HG02943 (cell line): ENCODE measurements around the gene GFAP.

Experiments used
- ATAC-seq: cut with Tn5 transposase; IDR thresholded peaks from one replicate; pipeline ENCODE4 v1.9.1; 2021; ENCODE audit warnings: mild to moderate bottlenecking, low read depth, moderate library complexity; ENCODE audit not compliant: unreplicated experiment

GFAP gene

DNA sequence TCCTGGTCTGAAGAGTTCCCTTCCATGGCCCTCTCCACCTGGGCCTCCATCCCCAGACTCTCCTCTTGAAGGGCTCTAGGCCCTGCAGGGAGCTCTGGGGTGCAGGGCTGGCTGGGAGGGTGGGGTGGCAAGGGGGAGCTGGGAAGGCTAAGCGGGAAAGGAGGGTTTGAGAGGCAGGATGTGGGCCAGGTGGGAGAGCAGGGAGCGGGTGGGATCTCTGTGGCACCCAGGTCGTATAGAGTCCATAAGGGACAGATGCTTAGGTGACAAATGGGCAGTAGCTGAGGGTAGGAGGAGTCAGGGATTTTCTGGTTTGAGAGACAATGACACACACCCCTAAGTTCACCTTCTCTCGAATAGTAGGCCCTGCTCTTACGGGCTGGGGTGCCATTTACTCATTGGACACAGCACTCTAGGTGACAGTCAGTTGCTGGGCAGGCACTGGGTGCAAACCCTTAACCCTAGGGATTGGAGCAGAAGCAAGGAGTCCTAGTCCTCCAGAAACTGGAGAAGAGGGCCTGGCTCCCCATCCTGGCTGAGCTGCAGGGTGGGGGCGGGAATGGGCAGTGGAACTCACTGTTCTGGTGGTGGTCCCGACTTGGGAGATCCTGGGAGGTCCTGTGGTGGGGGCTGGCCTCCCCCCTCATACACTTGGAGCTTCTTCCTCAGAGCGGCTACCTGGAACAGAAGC lies 16.9 kb upstream of the GFAP start:
- ATAC-seq, result no peak

DNA sequence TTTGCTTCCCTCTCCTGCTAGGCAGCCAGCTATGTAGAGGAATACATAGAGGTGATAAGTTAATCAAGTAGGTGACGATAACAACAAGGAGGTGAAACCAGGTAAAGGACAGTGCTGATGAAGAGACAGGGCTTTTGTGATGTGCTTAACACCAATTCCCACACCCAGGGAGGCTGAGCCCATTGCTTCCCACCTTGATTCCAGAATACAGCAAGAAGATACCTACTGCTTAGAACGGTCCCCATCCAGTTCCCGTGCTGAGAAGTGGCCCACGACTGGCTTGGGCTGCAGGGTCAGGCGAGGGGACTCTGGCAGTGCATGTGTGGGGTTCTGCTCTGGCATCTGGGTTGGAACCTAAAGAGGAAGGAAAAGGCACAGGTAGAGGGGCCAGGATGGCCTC lies 16.1 kb upstream of the GFAP start:
- ATAC-seq, result no peak

DNA sequence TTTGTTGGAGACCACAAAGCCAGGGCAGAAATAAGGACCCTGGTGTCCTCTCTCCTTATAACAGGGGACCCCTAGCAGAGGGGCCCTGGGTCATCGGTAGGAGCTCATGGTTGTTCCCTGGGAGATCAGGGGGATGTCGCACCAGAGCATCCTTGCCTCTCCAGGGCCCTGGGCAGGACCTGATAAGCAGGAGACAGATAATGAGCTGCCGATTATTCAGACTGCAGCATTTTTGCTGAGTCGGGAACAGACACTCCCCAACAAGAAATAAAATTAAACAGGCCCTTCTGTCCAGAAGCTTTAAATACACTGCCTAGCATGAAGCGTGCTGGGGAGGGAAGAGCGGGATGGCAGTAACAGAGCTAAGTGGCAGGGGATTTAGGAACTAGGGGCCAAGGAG lies 15.4 kb upstream of the GFAP start:
- ATAC-seq, result no peak

DNA sequence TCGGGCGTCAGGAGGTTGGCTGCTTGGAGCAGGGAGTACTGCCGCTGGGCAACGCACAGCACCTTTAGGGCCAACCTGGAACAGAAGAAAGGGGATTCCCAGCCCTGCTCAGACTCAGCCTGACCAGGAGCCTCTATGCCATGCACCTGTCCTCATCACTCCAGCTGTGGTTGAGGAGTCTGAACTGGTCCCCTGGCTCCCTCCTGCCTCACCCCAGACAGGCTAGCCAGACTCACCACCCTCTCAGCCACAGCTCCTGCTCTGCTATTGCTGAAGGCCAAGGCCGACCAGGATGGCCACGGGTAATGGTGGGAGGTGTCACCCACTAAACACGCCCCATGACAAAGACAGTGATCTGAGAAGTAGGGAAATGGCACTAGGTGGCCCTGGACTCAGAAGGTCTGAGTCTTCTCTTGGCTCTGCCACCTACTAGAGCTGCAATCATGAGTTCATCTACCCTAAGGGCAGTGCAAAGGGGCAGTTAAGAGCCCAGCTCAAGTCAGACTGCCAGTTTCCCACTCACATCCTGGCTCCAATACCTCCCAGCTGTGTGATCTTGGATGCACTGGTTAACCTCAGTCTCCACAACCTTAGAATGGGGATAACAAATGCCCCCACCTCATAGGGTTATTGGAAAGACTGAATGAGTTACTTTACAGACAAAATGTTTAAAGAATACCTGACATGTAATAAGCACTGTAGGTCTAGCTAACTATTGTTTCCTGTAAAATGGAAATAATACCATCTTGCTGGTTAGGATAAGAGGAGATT lies 13.8 kb upstream of the GFAP start:
- ATAC-seq, result no peak

DNA sequence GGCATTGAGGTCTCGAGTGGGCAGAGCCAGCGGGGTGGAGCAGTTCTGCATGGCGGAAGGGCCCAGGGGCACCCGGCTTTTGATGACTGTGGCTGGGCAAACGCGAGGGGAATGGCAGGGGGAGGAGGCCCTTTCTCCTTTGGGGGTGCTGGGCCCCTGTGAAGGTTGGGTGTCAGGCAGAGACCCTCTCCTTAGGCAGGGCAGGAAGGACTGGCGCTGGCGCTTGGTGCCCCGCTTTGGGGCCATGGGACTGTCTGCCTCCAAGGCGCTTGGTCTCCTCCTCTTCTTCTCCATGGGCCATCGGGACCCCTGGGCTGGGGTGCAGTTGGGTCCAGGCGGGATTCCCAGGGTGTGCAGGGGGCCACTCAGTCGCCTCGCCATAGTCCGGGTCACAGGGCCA lies 12.8 kb upstream of the GFAP start:
- no peak for ATAC-seq

DNA sequence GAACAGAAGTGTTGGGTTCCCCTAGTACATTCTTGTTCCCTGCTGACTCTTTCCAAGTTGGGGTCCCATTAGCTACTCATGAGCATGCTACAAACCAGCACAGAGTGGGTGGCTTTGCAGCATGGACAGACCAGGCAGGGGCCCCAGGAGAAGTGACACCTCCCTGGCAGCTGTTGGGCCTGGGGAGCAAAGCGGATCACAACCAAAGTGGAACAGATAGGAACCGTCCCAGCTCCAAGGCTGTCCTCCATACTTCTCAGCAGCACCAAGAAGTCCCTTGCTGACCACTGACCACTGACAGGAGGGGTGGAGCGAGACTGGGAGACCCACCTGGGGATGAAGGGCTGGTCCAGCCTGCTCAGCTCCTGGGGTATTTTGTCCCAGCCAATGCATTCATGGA lies 12.4 kb upstream of the GFAP start:
- no peak for ATAC-seq

DNA sequence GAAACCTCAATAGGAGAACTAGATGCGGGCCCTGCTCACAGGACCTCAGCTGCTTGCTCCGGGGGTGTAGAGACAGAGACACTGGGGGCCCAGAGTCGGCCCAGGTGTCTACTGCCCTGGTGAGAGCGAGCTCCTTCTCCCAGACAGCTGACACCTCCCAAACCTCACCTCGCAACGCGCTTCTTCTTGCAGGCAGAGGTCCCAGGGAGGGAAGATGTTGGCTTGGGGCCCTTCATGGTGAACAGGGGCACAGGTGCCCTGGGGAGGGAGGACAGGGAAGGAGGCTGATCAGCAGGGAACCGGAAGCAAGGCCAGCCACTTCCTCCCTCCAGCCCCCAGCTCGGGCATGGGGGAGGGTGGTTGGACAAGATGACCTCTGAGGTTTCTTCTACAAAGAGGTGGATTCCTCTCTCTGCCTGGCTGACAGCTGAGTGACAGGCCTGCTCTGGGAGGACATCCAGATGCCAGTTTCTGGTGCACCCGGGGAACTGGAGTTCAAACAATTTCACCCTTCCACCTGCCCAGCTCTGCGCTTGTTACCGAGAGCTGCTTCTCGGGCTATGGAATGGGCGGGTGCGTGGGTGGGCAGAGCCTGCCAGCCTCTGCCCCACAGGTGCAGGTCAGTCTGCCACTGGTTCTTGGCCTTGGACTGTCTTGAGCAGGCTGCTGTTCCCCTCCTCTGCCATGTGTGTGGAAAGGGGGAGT lies 11.7 kb upstream of the GFAP start:
- no peak for ATAC-seq

DNA sequence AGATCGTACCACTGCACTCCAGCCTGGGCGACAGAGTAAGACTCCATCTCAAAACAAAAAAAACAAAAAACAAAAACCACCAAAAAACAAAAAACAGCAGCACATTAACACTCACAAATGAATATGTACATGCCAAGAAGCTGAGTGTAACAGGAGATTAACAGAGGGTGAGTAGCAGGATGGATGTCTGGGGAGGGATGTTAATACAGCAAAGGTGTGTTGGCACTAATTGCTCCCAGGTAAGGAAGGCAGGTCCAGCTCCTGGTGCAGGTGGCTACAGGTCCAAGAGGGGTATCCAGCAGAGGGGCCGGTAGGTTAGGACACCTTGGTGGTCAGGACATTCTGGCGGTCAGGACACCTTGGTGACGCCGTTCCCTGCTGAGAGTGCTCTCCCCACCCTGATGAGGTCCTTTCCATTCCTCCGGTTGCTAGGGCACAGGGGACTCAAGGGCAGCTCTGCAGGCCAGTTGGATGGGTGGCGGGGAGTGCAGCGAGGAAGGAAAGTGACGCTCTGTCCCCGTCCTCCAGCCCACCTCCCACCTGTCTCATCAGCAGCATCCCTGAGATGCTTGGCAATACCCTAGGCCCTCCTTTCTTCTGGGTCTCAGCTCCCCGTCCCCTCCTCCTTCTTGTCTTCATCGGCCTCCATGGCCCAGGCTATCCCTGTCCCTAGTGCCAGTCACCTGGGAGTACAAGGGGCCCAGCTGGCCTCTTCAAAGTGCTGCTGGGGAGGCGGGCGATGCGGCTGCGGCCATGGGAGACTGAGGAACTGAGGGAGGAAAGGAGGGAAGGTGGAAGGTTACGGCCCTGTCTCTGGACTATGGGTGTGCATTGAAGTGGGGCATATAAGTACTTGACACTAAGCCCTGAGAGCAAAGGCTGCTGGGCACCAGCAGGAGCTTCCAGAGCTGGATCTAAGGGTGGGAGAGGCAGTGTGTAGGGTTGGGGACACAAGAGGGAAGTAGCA lies 10.7 kb upstream of the GFAP start:
- ATAC-seq, result no peak

DNA sequence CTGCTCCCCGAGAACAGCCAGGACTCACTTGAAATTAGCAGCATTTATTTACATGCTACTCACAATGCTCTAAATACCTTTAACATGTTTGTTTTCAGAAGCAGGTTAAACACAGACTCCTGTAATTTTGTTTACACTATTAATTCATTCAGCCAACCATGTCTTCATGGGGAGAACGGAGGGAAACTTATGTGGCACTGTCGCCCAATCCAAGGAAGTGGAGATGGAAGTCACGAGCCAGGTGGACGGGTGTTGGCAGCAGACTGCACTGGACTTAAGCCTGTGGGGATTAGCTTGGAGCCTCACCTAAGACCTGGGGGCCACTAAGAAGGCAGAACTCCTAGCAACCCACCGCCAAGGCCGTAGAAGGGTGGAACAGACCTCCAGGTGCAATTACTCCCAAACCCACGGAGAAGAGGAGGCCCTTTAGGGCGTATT lies 8.8 kb upstream of the GFAP start:
- no peak for ATAC-seq

DNA sequence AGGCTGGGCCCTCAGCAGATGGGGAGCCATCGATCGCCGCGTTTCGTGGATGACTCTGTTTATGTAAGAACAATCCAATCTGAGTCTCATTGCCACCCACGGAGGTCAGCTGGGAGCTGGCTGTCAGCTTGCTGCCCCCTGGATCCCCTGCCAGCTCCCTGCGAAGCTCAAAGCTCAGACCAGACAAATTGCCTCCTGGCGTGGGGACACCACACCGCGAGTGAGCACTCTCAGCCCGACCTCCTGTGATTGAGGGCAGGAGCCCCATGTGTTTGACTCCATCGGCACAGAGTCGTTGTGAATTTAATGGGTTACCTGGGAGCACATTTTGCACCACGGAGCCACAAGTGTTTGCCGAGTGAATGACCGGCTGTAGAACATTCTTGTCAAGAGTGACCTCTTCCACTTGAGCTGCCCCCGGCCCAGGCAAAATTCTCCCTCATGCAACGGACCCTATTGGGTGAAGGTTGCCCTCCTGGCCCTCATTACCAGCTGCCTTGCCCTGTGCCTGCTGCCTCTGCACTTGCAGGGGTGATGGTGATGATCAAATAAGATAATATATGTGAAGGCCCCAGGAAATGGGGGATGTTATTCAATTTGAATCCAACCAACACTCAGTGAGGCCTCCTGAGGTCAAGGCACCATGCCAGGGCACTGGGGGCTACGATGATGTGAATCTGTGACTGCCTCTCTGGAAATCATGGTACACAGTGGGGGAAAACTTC lies 7.6 kb upstream of the GFAP start:
- no peak for ATAC-seq

DNA sequence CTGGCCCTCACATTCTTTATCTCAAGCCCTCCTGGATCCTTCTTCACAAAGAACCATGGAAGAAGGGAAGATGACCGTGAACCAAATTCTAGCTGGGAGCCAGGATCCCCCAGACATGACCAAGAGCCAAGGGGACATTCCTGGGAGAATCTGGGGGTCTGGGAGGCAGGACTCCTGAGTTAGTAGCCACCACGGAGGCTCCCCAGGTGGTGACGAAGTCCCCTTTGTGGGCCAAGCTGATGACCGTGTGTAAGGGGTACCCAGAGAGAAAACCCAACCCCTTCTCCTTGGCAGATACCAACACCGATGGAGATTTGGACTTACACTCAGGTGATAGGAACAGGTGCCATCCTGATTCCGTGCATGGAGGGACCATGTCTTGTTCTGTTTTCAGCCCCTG lies 6.8 kb upstream of the GFAP start:
- no peak for ATAC-seq

DNA sequence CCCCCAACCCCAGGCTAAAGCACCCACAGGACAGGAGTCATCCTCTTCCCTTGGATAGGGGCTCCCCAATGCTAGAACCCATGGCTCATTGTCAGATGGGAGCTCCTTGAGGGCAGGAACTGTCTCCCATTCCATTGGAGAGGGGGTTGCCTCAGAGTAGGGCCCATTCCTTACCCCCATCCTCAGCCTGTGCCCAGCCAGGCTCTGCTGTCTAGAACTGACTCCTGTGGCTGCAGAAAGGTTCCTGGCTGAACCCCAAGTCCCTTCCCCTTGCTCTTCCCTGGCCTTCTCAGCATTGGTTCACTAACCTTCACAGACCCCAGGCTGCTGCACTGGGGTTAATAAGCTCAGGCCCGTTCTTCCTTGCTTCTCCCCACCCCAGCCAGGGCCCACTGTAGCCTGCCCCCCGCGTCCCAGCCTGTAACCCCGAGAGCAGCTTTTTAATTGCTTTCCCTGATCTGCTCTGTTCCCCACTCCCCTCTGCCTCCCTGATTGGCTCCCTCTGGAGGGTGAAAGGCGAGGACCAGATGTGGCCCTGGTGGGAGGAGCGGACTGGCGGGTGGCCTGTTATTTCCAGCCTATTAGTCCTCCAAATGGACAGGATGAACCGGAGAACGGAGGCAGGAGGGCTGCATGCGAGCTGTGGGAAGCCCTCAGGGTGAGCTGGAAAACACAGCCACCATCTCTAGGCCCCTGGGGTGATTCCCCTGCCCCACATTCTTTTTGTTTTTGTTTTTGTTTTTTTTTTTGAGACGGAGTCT lies 6.0 kb upstream of the GFAP start:
- ATAC-seq, result no peak

DNA sequence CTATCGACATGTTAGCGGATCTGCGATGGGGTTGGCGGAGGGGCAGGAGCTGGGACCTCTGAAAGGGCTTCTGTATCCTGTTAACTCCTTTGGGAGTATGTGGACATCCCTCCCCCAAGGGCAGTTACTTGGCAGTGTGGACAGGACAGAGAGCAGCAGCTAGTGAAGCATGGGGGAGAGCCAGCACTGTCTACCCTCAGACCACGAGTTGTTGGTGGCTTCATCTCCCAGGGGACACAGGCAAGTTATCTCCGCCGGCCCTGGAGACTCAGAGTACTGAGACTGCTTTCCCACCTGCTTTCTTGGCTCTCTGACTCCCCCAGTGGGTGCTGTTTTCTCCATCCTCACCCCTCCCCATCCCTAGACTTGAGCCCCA lies 5.3 kb upstream of the GFAP start:
- ATAC-seq, result no peak

DNA sequence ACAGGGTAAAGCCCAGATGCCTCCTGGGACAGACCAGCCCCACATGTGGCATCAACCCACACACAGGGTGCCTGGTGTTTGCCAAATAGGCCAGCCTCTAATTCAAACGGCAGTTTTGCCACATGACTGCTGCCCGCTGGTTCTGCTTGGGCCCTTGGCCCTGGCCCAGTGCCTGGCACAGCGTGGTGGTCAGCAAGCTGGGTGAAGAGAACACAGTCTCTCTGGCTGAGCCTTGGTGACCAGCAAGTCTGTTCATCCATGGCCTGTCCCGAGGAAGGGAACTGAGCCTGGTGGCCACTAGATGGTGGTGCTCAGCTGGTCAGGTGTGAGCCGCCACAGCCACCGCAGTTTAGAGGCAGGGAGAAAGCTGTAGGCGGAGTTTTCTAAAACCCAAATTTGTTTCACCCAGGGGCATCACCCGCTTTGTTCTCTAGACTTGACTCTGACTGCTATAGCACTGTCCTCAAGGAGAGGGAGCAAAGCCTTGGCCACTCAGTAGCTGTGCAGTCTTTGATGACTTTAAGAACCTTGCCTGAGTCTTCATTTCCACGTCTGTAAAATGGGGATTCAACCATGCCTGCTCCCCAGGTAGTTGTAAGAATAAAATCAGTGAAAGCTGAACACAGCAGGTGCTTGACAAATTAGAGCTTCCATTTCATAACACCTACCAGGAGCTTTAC lies 4.7 kb upstream of the GFAP start:
- ATAC-seq, result no peak

DNA sequence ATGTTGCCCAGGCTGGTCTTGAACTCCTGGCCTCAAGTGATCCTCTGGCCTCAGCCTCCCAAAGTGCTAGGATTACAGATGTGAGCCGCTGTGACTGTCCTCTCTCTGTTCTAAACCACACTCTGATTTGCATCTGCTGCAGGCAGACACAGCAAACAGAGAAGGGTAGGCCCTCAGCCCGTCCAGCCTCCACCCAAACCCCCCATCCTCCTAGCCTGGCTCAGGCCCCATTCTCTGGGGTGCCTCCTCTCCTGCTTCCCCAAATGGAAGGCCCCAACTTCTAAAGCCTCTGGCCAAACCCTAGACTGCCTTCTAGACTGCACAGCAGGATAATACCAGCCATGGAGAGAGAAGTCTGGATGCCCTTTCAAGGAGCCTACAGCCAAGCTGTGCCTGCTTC lies 4.1 kb upstream of the GFAP start:
- no peak for ATAC-seq

DNA sequence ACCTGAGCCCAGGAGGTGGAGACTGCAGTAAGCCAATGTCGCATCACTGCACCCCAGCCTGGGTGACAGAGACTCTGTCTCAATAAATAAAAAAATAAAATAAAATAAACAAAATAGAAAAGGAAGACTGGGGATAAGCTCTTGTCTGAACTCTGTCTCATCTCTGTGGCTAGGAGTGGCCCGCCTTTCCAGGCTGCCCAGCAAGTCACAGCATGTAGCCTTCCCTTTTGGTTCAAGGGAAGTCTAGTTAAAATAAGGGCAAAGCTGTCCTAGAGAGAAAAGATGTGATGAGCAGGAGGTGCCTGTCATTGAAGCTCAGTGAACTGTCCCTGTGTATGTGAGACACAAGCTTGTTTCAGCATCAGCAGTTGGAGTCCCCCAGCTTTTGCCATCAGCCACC lies 2.7 kb upstream of the GFAP start:
- ATAC-seq, result no peak

DNA sequence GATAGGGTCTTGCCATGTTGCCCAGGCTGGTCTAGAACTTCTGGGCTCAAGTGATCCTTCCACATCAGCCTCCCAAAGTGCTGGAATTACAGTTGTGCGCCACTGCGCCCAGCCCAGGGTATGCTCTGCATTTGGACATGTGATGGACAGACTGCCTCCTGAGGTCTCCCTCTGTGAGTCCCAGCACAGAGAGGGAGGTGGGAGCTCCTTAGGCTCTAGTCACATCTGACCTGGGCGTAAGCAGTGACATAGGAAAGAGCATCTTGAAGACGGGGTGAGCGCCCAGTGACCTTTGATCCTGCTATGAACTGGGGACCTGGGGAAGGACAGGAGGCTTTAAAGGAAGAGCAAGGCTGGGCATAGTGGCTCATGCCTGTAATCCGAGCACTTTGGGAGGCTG lies 2.2 kb upstream of the GFAP start:
- no peak for ATAC-seq

DNA sequence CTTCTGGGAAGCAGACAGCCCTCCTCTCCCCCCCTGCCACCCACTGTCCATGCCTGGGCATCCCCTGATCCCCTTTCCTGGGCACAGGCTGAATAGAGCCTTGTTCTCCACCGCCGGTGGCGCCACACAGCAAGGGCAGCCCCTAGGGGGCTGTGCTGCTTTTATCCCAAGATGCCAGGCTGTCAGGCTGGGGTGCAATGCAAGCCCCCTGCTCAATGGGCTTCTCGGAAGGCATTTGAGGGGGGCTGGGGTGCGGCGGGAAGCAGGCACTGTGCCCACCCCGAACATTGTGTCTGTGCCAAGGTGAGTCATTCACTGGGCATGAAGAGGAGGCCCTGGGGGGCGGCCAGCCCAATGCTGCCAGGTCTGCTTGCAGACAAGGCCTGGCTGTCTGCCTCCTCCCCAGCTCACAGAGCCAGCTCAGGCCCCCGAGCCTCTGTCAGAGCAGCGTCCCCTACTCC lies 1.5 kb upstream of the GFAP start:
- ATAC-seq, result no peak
